Retina (tissue), 1 donor: ENCODE data around the gene HS3ST3B1.

Experiments used
- DNase-seq: peaks from one replicate; pipeline ENCODE4 v3.0.0-alpha.2; 2016

Gene HS3ST3B1

DNA sequence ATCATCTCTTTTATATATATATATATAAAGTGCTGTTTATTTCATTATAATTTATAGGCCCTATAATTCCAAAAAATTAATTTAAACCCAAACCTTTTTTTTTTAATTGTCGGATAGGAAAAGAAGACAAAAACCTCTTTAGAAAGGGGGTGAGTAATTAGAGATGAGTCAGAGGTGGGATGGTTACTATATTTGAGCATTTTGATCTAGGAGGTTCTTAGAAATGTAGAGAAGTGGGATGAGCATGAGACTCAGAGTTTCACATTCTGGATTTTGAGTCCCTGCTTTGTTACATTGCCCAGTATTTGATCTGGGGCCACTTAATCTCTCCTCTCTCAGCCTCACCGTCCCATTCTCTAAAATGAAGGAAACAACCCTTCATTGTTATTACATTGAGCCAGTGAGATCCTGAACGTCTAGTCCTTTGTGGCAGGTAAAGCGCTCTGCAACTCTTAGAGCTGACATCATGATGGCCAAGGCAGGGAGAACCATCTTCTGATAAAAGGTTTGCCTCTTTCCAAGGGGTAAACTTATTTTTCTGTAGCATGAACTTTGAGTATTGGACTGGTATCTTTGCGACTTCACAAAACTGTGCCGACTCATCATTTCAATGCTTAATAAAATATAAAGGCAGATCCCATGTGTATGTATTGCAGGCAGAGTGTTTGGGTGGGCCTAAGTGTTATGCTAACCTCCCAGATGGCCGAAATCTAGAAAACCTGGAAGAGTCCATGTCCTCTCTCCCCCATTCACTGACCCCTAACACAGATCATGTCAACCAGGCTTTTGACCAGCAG, 21.3 kb downstream of the HS3ST3B1 start:
- no peak for DNase-seq

DNA sequence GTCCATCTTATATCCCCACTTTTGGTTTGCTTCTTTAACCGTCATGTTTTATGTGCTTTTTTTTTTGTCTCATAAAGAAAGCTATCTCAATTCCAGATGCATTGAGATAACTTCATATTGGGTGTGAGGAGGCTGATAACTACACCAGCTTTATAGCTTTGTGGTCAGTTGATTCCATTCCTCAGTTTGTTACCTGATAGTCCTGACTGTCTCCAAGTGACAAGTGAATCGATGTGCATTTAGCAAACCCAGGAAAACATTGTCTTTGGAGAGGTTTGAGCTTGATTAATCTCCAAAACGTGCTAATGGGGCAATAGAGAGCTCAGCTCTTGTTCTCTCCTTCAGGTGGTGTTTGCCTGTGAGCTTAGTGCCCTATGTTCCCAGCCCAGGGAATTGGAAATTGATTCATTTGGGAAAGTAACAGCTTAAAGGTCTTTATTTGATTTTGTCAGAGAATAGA, 22.7 kb downstream of the HS3ST3B1 start:
- DNase-seq, result no peak

DNA sequence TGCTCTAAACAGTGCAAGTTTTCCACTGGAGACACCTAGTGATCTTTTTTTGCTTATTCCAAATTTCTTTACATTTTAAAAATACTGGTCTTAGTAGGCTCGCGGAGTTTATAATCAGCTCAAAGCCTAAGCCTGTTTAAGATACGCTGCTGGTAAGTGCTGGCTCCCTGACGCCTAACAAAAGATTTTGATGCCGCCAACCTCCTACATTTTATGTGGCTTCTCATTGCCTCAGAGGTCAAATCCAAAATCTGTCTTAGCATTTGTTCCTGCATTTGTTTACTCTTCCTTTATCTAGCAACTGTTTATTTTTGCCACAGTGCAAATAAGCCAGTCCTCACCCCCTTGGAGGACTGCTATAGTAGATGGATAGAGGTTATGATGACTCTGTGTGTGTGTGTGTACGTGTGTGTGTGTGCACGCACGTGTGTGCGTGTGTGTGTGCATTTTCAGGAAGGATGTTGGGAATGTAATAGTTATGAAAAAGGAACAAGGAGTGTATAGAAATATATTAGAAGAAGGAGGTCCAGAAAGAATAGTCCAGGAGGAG, 24.8 kb downstream of the HS3ST3B1 start:
- no peak for DNase-seq

DNA sequence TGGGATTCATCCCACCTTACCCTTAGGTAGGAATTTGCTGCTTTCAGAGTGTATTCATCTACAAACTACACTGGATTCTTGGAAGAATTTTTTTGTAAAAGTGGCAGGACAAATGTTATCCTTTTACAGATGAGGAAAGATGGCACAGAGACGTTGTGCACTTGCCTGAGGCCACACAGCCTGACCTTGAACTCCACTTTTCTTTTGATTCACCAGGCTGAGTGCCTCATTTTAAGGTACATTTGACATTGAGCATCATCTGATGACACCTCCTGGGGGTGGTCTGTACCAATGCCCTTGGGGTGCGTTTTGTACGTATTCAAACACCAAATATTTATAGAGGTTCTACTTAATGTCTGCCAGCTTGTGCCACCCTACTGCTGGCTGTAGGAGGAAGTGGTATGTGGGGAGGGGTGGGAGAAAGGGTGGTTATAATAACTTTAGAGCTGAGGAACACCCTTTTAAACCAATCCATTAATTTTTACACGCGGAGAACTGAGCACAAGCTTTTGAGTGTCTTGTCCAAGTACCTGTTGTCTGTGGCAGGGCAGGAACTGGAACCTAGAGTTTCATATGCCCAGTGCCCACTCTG, 29.1 kb downstream of the HS3ST3B1 start:
- DNase-seq, result no peak

DNA sequence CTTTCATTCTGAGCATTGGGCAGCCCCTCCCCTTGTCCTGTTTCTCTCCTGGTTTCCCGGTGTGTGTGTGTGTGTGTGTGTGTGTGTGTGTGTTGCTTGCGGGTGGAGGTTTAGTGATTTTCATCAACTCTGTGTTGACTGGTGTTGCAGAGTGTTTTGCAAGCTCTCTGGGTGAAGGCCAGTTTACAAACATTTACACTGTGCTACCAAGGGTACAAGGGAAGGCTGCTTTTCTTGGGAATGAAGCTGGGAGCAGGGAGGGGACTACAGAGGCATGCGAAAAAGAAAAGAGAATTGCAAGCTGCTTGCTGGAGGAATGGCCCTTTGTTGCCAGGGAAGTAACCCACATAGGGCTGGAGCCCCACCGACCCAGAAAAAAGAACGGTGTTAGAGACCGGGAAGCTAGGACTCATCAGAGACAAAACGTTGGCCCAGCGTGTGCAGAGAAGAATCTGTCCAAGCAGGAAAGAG, 29.6 kb downstream of the HS3ST3B1 start:
- peak; percentile 60 for DNase-seq

DNA sequence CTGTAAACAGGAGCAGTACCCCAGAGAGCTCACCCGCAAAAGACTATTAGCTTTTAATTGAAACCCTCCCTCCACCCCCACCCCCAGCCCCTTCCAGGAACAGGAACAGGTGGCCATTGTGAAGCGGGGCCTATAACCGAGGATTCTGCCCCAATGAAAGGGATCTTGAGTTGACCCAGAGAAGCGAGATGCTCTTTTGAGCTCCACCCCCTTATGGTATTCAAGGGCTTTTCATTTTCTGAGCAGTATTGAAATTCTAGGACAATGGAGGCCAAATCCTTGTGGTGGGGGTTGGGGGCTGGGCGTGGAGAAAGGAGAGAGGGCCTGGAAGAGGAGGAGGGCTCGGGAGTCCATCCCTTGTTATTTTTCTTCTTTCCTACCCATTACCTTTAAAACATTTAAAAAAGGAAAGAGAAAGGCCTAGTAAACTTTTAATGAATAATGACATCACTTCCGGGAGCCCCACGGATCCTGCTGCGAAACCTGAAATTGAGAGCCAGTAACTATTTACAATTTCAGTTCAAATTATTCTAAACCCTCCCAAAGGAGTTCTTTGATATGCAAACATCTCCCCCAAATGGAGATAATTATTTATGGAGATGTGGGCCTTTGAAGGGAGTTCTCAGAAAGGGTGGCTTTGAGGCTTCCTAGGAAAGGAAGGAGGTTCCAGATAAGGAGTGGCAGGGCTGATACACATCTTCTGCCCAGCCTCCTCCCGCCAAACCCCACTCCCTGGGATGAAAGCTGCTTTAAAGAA, 30.5 kb downstream of the HS3ST3B1 start:
- no peak for DNase-seq

DNA sequence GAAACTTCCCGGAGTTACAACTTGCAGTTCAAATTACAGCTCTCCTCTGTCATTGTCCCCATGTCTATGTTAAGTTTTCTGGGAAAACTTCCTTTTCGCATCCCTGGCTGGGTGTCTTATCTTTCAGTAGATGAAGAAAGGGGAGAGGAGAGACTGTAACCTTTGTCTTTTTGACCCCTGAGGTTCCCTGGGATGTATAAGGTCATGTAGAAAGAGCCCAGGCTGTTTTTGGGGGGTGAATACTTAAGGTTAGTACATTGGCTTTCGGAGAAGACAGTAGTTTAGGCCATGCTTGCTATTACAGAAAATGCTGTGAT, 31.1 kb downstream of the HS3ST3B1 start:
- DNase-seq, result no peak

DNA sequence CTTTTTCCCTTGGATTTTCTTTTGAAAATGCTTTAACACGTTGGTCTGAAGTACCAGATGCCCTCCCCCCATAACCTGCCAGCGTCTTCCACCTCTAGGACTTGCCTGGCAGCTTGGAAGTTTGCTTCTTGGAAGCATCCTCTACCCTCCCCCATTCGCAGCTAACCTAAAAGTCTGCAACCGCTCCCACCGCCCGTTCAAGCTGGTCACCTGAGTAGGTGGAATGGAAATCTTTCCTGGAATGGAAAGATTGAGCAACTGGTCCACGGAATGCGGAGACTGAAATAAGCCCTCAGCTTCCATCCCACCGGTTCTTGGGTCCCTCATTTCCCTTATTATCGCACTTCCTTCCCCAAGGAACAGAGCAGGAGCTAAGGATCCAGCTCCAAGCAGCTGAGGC, 31.4 kb downstream of the HS3ST3B1 start:
- no peak for DNase-seq

DNA sequence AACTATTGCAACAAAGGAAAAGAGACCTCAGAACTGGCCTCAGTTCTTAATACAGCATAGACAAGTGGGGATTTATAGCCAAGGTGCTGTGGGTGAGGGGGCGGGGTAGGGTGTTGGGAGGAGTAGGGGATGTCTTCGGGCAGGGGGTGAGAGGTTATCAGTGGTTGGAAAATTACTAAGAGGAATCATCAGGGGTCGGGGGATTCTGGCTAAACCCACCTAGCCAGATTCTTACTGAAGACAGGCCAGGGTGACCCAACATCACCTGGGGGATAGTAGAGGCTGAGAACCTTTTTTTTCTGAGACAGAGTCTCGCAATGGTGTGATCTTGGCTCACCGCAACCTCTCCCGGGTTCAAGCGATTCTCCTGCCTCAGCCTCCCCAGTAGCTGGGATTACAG, 32.6 kb downstream of the HS3ST3B1 start:
- DNase-seq, result no peak

DNA sequence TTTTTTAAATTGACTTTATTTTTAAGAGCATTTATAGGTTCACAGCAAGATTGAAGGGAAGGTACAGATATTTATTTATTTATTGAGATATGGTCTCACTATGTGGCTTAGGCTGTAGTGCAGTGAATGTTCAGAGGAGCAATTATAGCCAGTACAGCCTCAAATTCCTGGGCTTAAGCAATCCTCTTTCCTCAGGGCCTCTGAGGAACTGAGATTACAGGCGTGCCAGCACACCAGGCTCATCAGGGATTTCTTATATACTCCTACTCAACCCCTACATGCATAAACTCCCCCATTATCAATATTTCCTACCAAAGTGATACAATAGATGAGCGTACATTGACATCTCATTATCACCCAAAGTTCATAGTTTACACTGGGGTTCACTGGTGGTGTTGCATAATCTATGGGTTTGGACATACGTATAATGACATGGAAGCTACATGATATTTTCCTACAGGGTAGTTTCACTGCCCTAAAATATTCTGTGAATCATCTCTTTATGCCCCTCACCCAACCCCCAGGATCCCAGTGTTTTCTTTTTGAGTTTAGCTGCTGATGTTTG, 33.5 kb downstream of the HS3ST3B1 start:
- DNase-seq, result no peak

DNA sequence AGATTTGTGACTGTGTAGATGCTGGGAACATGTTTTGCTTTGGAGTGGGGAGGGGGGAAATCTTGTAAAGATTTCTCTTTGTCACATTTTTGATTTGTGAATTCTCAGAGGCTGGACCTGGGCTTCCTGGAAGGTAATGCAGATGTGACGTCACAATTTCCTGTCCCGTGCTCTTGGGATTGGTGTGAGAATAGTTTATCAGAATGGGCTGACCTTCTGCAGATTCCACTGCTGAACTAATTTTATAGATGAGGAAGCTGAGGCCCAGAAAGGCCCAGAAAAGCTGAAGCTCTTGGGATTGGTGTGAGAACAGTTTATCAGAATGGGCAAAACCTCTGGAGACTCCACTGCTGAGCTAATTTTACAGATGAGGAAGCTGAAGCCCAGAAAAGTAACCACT, 34.0 kb downstream of the HS3ST3B1 start:
- DNase-seq, result no peak

DNA sequence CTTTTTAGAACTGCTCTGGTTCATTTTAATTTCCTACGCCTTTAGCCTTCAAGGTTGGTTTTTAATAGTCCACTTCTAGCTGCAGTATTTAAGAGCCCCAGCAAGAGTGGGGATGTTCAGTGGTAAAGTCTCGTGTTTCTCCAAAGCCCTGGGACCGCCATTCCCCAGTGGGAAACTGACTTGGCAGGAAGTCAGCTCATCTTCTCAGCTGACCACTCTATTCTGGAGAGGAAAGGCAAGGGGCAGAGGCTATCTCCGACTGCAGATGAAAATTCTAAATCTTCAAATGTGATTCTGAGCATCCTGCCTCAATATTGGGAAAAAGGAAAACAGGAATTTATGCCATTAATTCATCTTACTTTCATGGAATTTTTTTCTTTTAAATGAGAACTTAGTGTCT, 35.5 kb downstream of the HS3ST3B1 start:
- no peak for DNase-seq

DNA sequence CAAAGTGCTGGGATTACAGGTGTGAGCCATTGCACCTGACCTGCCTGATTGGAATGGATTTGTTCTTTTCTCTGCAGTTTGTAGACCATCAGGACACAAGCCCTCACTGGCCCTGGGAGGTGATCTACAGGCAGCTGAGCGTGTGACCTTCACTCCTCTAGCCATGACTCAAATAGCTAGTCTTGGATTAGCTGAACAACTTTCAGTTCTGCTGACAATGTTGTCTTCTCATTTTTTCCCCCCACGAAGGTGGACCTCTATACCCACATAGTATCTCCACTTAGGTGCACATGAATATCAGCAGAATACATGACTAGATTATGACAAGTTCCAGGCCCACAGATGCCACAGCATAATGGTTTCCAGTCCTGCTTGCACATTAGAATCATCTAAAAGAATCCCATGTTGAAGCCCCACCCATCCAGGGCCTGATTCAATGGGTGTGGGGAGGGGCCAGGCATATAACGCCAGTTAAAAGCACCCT, 36.8 kb downstream of the HS3ST3B1 start:
- no peak for DNase-seq

DNA sequence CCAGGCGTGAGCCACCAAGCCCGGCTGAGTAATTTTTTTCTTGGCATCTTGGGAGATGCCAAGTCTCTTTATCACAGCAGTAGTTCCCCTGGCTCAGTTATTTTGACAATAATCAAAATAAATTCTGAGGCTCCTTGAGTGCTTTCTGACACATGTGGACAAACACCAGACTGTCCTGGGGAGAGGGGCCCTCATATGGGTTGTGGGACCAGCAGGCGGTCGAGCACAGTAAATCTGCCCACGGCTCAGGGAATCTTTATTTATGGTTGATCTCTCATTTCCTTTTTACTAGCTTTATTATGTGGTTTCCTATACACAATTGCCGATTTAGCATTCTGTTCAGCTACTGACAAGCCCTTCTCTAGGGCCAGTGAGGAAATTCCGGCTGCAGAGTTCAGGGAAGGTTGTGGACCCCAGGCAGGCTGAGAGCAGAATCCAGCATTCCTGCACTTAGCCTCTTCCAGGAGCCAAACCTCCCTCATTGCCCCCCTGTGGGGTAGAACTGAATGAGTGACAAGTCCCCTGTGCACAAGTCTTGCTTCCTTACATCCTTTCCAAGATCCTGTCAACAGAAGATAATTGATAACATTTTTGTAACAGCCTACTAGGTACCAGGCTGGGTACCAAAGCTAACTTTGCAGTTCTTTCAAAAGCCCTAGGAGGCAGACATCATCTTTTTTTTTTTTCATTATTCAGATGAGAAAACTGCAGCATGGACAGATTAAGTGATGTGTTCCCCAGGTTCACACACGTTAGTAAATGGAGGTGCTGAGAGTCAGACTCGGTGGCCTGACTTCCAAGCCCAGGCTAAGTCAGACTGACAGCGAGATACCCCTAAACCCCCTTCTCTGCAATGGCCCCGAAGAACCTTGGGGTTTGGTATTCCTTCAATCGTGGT, 40.2 kb downstream of the HS3ST3B1 start:
- peak; percentile 16 for DNase-seq

DNA sequence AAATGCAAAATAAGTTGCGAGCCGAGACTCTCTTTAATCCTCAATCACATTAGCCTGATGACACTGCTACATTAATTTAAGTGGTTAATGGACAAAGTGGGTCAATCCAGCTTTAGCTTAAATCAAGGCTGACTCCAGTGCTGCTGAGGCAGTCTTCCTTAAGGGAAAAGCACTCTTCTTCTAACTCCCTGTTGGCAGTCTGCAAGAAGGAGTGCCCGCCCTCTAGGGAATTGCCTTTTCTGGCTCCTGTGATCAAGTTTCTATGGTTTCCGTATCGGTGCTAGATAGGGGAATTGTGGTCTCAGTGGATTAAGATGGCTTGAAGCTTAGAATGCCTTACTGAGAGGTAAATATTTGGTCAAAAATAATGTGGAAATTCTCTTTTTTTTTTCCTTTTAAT, 41.0 kb downstream of the HS3ST3B1 start:
- no peak for DNase-seq

DNA sequence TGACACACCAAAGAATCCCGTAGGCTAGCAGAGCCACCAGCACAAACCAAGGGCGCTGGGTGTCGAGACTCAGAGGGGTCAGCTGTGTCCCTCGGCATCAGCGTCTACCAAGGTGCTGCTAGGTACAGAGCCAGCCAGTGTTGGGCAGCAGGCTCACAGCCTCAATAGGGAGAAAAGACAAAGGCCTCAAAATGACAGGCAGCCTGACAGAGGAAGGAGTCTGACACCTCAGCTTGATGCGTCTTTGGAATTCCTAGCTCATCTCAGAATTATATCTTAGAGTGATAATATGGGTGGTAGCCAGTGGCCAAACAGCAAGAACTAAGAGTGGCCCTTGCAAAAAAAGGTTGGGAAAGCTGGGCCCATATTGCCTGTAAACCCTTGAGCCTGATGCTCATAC, 45.9 kb downstream of the HS3ST3B1 start:
- DNase-seq, result no peak

DNA sequence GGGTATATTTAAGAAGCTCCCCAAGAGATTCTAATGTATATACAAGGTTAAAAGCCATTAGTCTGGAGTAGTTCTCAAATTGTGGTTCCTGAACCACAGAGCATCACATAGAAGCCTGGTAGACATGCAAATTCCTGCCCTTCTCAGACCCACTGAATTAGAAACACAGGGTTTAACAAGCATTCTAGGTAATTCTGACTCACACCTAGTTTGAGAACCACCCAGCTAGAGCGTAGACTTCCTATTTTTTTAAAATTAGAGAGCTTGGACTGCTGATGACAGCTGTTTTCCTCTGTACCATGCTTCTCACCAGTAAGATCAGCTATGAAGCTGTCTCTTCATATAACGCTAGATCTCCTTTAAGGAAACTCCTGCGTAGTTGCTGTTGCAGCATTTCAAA, 50.6 kb downstream of the HS3ST3B1 start:
- no peak for DNase-seq

DNA sequence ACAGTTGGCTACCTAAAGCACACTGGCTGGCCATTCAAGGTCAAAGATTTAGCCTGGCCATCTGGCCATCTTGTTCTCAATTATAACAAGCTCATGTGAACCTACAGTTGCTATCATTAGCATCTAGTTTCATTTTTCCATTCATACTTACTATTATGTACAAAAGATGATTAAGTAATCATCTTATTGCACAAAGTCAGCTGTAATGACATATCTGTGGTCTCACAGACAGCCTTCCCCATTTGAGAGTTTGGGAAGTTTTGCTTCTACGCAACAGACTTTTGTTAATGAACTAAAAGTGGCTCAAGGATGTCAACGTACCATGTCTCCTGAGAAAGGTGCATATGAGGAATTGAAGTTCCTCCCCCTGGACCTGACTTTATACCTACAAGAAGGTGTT, 51.3 kb downstream of the HS3ST3B1 start:
- no peak for DNase-seq

DNA sequence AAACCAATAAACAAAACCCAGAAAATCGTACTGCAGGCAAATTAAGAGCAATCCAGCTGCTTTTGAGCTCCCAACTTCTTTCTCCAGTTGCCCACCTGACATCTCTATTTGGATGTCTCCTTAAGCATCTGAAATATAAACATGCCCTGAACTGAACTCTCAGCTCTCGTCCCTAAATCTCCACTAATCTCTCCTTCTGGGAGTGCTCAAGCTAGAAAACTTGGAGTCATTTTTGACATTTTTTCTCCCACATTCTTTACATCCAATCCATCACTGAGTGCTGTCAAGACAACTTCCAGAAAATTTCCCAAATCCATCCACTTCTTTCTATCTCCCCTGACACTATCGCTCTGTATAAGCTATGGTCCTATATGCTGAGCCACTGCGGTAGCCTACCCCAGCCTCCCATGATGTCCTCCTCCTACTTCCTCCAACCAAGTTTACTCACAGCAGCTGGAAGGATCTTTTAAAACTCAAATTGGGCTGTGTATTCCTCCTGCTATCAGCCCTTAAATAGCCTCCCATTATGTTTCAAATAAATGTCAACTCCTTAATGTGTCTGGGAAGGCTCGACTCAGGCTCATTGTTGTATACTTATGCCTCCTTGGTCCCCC, 53.1 kb downstream of the HS3ST3B1 start:
- DNase-seq, result no peak

DNA sequence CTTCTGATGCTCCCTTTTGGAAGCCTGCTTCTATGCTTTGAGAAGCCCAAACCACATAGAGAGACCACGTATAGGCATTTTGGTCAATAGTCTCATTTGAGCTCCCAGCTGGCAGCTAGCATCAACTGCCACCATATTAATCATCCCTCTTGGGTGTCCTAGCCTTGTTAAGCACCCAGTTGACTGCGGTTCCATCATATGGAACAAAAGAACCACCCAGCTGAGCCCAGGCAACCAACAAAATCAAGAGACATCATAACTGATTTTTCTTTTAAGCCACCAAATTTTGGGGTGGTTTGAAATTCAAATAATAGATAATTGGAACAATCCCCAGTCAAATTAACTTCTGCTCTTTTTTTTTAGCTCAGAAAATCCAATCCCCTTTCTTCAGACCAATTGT, 53.9 kb downstream of the HS3ST3B1 start:
- DNase-seq, result no peak

DNA sequence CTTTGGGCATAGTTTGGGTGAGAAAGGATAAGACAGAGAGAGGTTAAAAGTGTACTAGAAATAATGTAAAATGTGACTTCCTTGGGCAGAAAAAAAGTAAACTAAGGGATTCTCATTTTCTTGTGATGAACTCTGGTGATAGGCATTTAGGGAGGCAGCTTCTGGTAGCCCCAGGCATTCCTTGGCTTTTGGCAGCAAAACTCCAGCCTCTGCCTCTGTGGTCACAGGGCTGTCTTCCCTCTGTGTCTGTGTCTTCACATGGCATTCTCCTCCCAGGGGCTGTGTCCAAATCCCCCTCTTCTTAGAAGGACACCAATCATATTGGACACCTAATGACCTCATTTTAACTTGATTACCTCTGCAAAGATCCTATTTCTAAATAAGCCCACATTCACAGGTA, 54.7 kb downstream of the HS3ST3B1 start:
- no peak for DNase-seq
